Brain pericyte (primary cell): ENCODE measurements around the gene STARD3.

Experiments
- DNase-seq: peaks from one replicate; pipeline ENCODE4 v3.0.0-alpha.2; 2012; ENCODE audit warnings: low read depth, low spot score

STARD3 gene

GRCh38 chr17:39604911-39605491 lies 31.9 kb upstream of the STARD3 start:
- no peak for DNase-seq

GRCh38 chr17:39605492-39606433 lies 31.2 kb upstream of the STARD3 start:
- no peak for DNase-seq

- no peak for DNase-seq
These were observed 30.4 kb upstream of the STARD3 start for GRCh38 chr17:39606434-39607056.

- no peak for DNase-seq
These were observed 29.7 kb upstream of the STARD3 start for GRCh38 chr17:39607057-39607850.

- no peak for DNase-seq
These were observed 29.2 kb upstream of the STARD3 start, which contains the start of gene NEUROD2 for GRCh38 chr17:39607851-39608130. TSS of gene NEUROD2 (minus strand) at chr17:39607920. CDS start at chr17:39606599, 1,321 bp downstream.

GRCh38 chr17:39608142-39608981 lies 28.6 kb upstream of the STARD3 start:
- DNase-seq, result no peak

- no peak for DNase-seq
These were observed 27.4 kb upstream of the STARD3 start for GRCh38 chr17:39609416-39610025.

- DNase-seq, result no peak
These were observed 25.4 kb upstream of the STARD3 start for GRCh38 chr17:39611401-39612112.

- no peak for DNase-seq
These were observed 24.6 kb upstream of the STARD3 start for GRCh38 chr17:39612291-39612894.

GRCh38 chr17:39612935-39613464 lies 23.9 kb upstream of the STARD3 start:
- no peak for DNase-seq

- no peak for DNase-seq
These were observed 22.3 kb upstream of the STARD3 start for GRCh38 chr17:39614545-39615157.

GRCh38 chr17:39615434-39615833 lies 21.5 kb upstream of the STARD3 start:
- no peak for DNase-seq

GRCh38 chr17:39617100-39617445 lies 19.9 kb upstream of the STARD3 start:
- no peak for DNase-seq

GRCh38 chr17:39617446-39618245 lies 19.3 kb upstream of the STARD3 start:
- DNase-seq, result no peak

GRCh38 chr17:39618246-39618913 lies 18.6 kb upstream of the STARD3 start:
- DNase-seq, result no peak

GRCh38 chr17:39618956-39619785 lies 17.8 kb upstream of the STARD3 start:
- DNase-seq, result no peak

- DNase-seq, result no peak
These were observed 17.2 kb upstream of the STARD3 start for GRCh38 chr17:39619786-39620101.
